Lower leg skin (tissue), 4 donors: ENCODE results near the gene COL4A1. TPM values are rescaled to one million over a fixed set of nuclear protein-coding genes. Genes with fewer than 3 reads are reported as not detected.

Source experiments
- DNase-seq, 2 donors: peaks; one replicate each; pipeline ENCODE4 v3.0.0-alpha.2; 2019; ENCODE audit warnings: low spot score in 2 of 2
- H3K4me3 ChIP-seq: fragments of 200-600 bp; sonication (generic); 2 replicates; pipeline ENCODE4 v1.5.1; 2017; ENCODE audit warnings: mild to moderate bottlenecking, low read depth; ENCODE audit not compliant: poor library complexity, severe bottlenecking
- CTCF ChIP-seq, 3 donors: fragments of 450-650 bp; IDR thresholded peaks; one replicate each; pipeline ENCODE4 v1.5.1; 2016; ENCODE audit warnings: antibody characterized with exemption in 3 of 3, mild to moderate bottlenecking in 3 of 3, moderate library complexity in 2 of 3
- POLR2A ChIP-seq, 2 donors: fragments of 450-650 bp; IDR thresholded peaks; one replicate each; pipeline ENCODE4 v1.6.1; 2016 to 2017; ENCODE audit warnings: antibody characterized with exemption in 2 of 2, mild to moderate bottlenecking in 1 of 2, moderate library complexity in 1 of 2
- WGBS, 2 donors: methylation state at CpG; one replicate each; pipeline ENCODE4 v1.1.5; 2018; 5-methylcytosine and 5-hydroxymethylcytosine counted together
- intact Hi-C: fragments of 100-400 bp; cut with DNase I; formaldehyde crosslinking; loops from one replicate; pipeline ENCODE4 v1.15.0; 2023; ENCODE audit warnings: low total_unique reads
- total RNA-seq, 4 donors: library from RNA; depleted of rRNA; stranded (reverse); fragments of >200 nt; gene quantifications; one replicate each; pipeline ENCODE4 v1.1.0, GENCODE V29; 2016

Gene COL4A1
- 100 to 1,000 TPM in 1 of 4 donors, 10 to 100 TPM in 3; 41.0 to 105 (median 56.7) TPM for total RNA-seq

GRCh38 chr13:110306960-110307766, at the start of gene COL4A1, which contains the start of gene COL4A2:
COL4A1 (minus strand) TSS chr13:110307157; CDS start chr13:110307027, 130 bp downstream.
COL4A2 (plus strand) TSS chr13:110307284; CDS start chr13:110307904, 620 bp downstream.
- H3K4me3 ChIP-seq, result peak within 1 kb of the TSS; percentile 66
- peak; percentile 31 to 92 for DNase-seq
- no peak for TF ChIP-seq POLR2A (IDR thresholded peaks at IDR 0.05)
- no peak for TF ChIP-seq CTCF (IDR thresholded peaks at IDR 0.05)
- 0% methylated on average over 13 to 78 of the region's 96 CpGs for WGBS, 2 donors
- intact Hi-C loops, result no loop called here

DNA sequence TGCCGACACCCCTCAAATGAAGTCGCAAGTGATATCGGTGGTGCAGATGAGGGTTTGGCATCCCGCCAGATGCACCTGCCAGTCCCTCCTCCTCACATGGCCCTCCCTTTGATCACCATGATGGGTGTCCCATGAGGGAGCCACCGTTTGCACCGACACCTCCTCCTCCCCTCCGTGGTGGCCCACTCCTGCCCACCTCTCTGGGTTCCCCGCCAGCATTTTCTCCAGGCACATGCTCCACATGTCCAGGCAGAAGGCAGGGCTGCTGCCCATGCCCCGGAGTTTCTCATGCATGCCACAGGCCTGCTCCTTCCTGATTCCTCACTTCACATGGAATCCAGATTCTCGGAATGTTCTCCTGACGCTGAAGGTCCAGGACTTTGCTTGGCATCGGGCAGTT, 49.4 kb upstream of the COL4A1 start:
- no peak overlapping the region for H3K4me3 ChIP-seq
- TF ChIP-seq CTCF (IDR thresholded peaks at IDR 0.05) (no peak), POLR2A (IDR thresholded peaks at IDR 0.05) (no peak)
- intact Hi-C loops, result no loop called here
- 62 to 74% methylated on average over 12 of the region's 12 CpGs for WGBS, 2 donors
- DNase-seq, result peak in 1 of 2 donors; percentile 80

DNA sequence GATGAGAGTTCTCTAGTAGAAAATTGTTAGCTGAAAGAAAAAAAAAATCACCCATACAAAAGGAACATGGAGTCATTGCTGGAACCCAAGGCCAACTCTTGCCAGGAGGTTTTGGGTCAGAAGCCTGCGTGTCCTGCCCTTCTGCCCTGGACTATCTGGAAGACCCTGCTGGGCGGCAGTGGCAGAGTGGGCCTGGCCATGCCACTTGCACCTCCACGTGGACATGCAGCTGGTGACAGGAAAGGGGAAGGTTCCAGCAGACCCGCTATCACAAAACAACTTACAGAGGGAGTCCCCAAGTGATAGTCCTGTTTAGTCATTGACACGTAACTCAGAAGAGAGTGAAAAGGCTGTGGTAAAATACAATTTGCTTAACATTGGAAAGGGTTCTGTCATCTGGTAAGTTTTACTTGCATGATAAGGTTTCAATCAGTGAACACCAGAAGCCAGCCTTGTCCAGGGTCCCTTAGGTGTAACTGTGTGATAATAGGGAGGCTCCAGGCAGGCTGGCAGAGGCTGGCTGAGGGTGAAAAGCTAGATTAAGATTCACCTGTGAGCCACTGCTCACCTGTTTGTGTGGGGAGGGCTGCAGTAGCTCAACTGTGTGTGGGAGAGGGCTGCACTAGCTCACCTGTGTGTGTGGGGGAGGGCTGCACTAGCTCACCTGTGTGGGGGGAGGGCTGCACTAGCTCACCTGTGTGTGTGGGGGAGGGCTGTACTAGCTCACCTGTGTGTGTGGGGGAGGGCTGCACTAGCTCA, 47.9 kb upstream of the COL4A1 start:
- peak in 1 of 2 donors; percentile 18 for DNase-seq
- no peak for TF ChIP-seq CTCF (IDR thresholded peaks at IDR 0.05)
- no peak for TF ChIP-seq POLR2A (IDR thresholded peaks at IDR 0.05)
- WGBS, 2 donors, result 86 to 88% methylated on average over 5 of the region's 5 CpGs
- no peak overlapping the region for H3K4me3 ChIP-seq
- intact Hi-C loops, result no loop called here

DNA sequence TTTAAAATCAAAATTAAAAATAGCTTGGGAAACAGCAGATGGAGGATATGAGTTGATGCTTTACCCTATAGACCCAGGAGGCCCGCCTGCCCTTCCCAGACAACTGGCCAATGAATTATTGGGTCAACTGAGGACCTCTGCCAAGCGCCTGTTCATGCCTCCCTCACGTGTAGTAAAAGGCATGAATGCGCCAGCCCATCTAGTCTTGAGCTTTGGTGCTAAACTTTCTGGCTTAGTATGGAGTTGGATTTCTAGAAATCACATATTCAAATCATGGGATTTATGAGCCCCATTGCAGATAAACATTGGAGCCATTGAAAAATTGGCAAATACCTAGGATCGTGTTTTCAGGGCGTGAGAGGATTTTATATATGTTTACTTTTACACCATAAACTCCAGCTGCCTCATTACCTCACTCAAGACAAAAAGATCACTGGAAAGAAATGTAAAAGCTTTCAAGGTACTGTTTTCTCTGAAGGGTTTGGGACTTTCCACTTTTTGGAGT, 47.2 kb upstream of the COL4A1 start:
- intact Hi-C loops, result no loop called here
- DNase-seq, result no peak
- TF ChIP-seq CTCF (IDR thresholded peaks at IDR 0.05), result no peak
- no peak for TF ChIP-seq POLR2A (IDR thresholded peaks at IDR 0.05)
- 72 to 76% methylated on average over 6 of the region's 6 CpGs for WGBS, 2 donors
- H3K4me3 ChIP-seq, result no peak overlapping the region

GRCh38 chr13:110353339-110353977, 46.5 kb upstream of the COL4A1 start:
- TF ChIP-seq POLR2A (IDR thresholded peaks at IDR 0.05) (no peak), CTCF (IDR thresholded peaks at IDR 0.05) (no peak)
- no peak for DNase-seq
- H3K4me3 ChIP-seq, result no peak overlapping the region
- intact Hi-C loops, result no loop called here
- WGBS, 2 donors, result 89 to 94% methylated on average over 13 of the region's 13 CpGs
